Skin of body (tissue), 2 donors: ENCODE measurements around the gene NBPF26. TPM values are rescaled to one million over a fixed set of nuclear protein-coding genes. Genes with fewer than 3 reads are reported as not detected.
"Not testable (repeated sequence)": the region's sequence is repeated elsewhere in the genome, so short reads cannot be mapped to it uniquely, and the experiment has no call there.

Source experiments
- DNase-seq: peaks from one replicate; lab custom pipeline; 2025; lab: John Stamatoyannopoulos, UW
- total RNA-seq: library from RNA; depleted of rRNA; stranded (reverse); fragments of >200 nt; gene quantifications from one replicate; pipeline ENCODE4 v1.2.3, GENCODE V29; 2014

Gene NBPF26
- total RNA-seq, result 62.6 TPM

DNA sequence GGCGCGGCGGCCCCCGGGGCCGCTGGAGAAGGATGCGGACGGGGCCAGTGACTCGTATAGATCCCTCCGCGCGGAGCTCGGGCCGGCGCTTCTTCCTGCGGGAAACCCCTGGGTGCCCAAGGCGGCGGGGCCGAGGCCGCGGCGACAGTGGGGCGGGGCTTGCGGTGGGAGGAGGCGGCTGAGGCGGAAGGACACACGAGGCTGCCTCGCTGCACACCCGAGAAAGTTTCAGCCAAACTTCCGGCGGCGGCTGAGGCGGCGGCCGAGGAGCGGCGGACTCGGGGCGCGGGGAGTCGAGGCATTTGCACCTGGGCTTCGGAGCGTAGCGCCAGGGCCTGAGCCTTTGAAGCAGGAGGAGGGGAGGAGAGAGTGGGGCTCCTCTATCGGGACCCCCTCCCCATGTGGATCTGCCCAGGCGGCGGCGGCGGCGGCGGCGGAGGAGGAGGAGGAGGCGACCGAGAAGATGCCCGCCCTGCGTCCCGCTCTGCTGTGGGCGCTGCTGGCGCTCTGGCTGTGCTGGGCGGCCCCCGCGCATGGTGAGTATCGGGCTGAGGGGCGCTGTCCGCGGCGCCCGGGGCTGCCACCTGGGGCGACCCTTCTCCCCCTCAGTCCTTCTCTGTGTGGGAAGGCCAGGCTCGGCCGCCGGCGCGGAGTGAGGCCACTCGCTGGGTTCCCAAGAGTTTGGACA, at the start of gene NBPF26:
Gene NBPF26 (plus strand): TSS at position 231 of the 688 bp plus-strand sequence.
- not testable (repeated sequence) for DNase-seq

DNA sequence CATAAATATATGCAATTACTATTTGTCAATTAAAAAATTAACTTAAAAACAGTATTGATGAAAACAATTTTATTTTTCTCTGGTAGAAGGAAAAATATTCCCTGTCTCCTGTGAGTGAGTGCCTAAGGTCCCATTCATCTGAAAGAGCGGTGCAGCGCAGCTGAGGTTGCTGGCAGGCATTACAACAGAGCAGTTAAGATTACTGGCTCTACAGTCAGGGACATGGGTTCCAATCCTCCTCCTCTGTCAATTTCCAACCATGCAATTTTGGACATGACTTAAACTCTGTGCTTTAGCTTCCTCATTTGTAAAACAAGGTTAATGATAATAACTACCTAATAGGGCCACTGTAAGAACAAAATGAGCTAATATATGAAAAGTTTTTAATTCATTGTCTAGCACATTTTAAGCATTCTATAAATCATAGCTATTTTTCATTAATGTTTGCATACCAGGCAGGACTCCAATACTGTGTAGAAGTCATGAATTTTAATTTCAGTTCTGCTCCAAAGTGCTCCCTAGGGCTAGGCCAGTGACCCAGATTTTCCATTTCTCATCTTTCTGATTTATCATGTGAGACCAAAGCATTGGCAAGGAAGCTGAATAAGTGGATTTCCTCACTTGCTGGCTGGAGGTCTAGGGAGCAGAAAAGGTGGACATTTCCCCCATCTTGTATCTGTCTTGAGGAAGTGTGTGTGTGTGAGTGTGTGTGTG, 43.5 kb upstream of the NBPF26 start:
- DNase-seq, result not testable (repeated sequence)

DNA sequence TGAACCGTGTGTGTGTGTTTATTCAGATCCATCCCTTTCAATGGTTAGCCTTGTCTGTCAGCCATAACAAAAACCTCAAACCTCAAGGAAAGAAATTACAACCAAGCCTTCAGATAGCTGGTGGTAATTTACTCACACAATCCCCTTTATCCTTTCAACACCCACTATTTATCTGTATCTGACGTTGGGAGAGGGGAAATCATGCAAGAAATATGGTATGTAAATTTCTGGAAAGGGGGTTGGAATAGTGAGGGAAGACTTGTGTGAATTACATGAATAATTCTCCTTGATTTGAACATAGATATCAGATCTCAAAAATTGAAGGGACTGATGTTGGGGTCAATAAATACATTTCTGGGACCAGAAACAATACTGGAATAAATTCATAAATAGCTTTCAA, 42.8 kb upstream of the NBPF26 start:
- DNase-seq, result not testable (repeated sequence)

DNA sequence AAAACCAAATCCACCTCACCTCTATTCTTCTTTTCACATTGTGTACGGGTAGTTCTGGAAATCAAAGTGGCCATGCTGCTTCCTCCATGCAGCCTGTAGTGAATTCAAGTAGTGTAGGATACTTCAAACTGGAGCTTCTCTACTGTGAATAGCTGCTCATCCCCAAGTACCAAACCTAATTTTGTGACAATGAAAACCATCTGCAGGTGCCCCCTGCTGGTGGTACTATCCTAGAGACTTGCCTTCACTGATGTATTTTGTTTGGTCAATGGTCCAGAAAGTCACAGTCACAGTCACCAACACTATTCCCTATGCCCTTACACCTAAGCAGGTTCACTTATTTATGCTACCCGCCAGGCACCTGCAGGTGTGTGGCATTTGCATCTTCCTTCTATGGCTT, 39.3 kb upstream of the NBPF26 start:
- not testable (repeated sequence) for DNase-seq

DNA sequence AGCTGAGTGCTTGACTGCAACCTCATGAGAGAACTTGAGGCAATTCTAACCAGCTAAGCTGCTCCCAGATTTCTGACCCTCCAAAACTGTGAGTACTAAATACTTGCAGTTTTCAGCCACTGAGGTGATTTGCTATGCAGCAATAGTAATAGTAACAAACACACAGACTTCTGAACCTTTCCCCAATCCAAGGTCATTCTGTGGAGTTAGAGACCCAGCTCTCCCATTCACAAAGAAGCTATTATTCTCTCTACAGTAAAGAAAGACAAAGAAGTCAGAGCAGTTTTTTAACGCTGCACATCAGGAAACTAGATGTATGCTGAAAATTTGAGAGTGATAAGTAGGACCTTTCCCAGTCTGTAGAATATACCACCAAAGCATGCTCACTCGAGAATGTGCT, 38.1 kb upstream of the NBPF26 start:
- DNase-seq, result not testable (repeated sequence)

DNA sequence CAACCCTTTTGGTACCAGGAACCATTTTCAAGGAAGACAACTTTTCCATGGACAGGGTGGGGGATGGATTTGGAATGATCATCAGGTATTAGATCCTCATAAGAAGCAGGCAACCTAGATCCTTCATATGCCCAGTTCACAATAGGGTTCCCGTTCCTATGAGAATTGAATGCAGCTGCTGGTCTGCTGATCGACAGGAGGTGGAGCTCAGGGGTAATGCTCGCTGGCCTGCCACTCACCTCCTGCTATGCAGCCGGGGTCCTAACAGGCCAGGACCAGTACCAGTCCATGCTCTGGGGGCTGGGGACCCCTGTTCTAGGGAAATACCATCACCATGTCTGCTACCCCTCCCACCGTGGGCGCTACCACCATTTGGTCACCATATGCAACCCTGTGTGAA, 36.5 kb upstream of the NBPF26 start:
- DNase-seq, result not testable (repeated sequence)

DNA sequence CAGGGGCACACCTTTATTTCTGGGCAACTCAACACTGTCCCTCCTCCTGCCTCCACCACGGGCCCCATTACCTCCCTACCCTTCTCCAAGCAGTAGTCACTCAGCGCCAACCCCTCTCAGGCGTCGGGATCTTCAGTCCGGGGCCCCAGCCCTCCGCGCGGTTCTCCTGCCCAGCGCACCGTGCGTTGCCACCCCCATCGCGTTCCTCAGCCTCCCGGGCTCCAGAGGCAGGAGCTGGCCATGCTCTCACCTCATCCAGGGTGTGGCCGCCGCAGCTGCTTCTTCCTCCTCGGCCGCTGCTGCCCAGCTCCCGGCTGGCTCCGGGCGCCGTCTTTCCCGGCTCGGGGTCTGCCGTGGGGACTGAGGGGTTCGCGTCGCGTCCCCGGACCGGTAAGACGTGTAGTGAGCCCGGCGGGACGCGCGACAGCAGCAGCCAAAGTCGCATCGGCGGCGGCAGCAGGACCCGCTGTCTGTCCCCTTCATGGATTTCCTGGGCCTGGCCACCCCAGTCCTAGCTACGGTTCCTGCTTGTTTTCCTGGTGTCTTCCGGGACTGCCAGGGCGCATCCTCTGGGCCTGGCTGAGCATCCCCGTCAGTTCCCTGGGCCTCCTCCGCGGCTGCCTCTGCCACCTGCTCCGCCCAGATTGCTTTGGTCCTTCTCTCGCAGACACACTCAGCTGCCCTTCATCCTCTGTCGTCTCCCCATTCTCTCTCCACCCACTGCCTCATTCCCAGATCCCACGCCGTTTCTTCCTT, 22.8 kb upstream of the NBPF26 start:
- not testable (repeated sequence) for DNase-seq

DNA sequence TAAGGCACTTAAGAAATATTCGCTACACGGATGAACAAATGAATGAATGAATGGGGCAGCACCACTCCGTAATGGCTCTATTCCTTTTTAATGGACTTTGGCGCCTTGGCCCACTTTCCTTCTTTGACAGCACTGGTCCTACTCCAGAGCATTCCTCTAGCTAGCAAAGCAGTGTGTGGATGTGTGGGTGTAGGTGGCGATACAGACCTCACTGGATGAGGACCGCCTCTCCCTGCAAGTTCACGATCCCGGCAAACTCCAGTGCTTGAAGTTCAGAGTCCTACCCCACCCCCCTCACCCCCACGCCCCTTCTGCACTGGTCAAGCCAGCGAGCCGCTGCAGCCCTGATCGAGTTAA, 409 bp upstream of the NBPF26 start:
- DNase-seq, result not testable (repeated sequence)

DNA sequence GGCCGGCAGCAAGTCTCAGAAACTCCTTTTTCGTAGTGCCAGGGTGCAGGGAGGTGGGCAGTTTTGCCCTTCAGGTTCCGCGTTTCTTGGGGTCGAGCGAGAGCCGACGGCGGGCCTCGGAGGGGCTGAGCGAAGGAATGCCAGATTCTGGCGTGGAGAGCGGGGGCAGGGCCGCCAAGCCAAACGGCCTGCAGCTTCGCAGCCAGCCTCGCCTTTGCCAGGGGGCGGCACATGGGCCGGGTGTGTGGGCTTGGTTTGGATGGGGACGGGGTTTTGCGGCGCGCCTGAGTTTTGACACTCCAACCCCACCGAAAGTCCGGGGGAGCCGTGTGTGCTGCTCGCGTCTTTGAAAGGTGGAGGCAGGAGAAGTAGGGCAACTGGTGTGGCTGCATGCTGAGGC, 762 bp downstream of the NBPF26 start:
- not testable (repeated sequence) for DNase-seq

DNA sequence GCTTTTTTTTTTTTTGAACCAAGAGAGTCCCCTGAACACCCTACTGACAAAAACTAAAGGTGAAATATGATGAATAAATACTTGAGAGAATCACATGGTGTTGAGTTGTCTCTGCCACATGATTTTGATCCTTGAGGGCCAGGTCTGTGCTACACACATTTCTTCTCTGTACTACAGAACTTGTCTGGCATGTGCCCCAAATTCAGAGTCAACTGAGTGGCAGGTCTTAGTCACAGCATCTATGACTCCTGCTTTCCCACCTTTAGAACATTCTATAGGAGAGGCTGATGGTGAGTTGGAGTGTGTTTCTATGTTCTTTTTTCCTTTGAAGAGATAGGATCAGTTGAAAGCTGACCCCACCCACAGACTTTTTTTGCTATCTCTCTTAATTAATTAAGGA, 5.1 kb downstream of the NBPF26 start:
- not testable (repeated sequence) for DNase-seq

DNA sequence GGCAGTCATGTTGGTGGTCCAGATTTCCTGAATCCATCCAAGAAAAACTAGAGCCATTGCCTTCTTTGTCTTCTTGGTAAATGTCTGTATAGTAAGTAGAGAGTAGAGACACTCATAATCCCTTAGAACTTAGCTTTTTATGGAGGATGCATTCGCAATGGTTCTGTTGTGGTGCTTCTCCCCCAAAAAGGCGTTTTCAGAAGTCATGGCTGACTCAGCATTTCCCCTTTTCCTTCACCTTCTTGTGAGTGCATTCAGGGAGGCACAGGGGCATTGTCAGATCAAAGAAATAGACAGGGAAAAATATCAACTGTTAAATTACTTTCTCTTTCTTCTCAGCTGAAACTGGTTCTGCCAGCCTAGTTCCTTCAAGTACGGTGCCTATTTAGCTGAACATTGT, 45.3 kb downstream of the NBPF26 start:
- not testable (repeated sequence) for DNase-seq

DNA sequence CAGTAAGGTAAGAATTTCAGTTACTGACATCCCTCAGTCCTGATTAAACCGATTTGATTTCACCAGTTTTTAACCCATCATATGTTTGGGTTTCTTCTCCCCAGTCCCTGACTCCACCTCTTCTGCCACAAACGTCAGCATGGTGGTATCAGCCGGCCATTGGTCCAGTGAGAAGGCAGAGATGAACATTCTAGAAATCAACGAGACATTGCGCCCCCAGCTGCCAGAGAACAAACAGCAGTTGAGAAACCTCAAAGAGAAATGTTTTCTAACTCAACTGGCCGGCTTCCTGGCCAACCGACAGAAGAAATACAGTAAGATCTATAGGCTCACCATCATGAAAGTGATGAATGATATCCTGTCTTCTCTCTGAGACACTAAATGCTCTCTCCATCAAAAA, 81.7 kb downstream of the NBPF26 start:
- not testable (repeated sequence) for DNase-seq

DNA sequence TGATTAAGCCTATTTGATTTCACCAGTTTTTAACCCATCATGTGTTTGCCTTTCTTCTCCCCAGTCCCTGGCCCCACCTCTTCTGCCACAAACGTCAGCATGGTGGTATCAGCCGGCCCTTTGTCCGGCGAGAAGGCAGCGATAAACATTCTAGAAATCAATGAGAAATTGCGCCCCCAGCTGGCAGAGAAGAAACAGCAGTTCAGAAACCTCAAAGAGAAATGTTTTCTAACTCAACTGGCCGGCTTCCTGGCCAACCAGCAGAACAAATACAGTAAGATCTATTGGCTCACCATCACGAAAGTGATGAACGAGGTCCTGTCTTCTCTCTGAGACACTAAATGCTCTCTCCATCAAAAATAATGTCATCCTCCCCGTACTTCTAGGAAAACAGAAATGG, 88.1 kb downstream of the NBPF26 start:
- DNase-seq, result not testable (repeated sequence)

DNA sequence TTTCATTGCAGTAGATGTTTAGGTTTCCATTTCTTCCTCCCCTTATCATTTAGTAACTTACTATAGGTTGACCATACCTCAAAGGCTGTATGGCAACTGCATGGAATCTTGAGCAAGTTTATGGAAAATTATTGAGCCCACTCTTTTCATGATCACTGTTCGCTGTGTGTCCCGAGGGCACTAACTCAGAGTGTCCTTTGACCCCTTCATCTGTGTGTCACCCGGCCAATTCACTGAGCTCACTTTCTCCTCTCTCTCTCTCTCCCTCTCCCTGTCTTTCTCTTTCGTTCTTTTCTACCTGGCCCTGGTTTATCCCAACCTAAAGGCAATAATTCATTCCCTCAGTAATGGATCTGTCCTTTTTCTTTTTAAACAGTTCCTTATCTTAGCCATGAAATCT, 101.3 kb downstream of the NBPF26 start:
- not testable (repeated sequence) for DNase-seq

DNA sequence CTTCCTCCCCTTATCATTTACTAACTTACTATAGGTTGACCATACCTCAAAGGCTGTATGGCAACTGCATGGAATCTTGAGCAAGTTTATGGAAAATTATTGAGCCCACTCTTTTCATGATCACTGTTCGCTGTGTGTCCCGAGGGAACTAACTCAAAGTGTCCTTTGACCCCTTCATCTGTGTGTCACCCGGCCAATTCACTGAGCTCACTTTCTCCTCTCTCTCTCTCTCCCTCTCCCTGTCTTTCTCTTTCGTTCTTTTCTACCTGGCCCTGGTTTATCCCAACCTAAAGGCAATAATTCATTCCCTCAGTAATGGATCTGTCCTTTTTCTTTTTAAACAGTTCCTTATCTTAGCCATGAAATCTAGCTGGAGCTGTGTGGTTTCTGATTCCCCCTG, 102.9 kb downstream of the NBPF26 start:
- not testable (repeated sequence) for DNase-seq

DNA sequence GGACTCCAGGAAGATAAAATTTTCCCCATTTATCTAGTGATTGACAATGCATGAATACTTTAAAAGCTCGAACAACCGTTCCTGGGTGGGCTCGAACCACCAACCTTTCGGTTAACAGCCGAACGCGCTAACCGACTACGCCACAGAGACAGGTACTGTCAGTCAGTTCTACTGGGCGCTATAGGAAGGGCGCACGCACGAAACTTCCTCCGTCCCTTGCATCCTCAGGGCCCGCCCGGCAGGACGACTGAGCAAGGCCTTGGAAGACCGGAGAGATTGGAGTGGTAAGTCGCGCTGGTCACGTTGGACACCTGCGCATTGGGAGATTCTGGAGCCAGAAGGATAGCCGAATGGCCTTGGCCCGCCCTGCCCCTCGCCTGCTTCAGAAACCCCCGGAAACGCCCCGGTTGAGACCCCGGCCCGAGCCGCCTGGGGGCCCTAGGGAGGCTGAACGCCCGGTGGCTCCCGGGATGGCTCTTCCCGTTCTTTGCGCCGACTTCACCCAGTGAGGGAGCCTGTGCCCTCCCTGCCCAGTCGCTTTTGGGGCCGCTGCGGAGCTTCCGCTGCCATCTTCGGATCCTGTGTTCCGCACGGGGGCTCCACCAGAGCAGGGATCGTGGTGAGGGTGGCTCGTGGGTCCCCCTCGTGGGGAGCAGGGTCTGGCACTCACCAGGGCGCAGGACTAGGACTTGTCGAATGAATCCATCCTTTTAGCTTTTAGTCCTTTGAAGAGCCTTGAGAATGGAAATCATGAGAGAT, 120.6 kb downstream of the NBPF26 start:
- DNase-seq, result not testable (repeated sequence)

DNA sequence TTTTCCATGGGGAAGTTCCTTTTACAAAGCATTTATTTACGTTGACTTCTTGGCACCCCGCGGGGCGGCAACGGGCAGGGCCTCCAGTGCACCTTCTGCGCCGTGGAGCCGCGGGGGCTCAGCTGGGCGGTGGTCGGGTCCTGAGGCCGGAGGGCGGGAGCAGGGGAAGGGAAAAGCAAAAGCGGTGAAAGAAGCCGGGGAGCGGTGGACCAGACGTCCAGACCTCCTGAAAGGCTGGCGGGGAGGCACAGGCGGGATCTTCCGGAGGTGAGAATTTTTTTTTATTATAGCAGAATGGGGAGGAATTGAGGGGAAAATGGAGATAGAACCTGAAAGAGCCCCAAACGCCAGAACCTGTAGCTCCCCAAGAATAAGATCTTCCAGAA, 121.2 kb downstream of the NBPF26 start:
- DNase-seq, result not testable (repeated sequence)

DNA sequence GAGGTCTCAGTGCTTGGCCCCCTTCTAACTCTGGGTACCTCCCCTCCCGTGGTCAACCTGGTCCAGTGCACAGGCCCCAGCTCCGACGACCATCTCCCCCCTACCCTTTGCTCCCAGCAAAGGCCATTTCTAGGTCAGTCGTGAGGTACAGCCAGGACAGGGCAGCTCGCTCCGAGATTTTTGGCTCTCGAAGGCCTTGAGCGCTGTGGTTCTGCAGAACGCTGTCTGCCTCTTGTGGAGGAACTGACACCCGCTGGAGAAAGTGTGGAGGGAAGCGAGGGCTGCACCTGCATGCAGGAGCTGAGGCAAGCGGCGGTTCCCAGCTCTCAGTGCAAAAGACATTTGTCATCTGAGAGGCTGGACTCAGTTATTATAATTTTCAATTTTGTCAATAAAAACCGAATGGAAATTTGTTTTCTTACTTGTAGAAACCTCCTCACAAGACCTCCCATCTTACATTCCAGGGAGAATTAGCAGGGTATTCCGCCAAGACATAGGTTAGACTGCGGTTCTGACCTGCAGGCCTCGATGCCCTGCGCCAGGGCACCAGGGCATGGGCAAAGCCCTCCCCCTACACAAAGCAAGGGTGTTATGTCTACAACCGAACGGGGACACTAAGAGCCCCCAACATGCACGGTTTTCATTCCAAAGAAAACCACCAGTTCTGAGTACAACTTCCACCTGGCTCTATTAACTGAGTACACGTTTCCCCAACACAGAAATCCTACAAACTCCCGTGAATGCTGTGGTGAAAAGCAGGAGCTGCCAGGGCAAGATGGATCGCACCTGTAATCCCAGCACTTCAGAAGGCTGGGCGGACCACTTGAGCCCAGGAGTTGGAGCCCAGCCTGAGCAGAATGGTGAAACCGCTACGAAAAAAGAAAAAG, 125.9 kb downstream of the NBPF26 start:
- DNase-seq, result not testable (repeated sequence)

DNA sequence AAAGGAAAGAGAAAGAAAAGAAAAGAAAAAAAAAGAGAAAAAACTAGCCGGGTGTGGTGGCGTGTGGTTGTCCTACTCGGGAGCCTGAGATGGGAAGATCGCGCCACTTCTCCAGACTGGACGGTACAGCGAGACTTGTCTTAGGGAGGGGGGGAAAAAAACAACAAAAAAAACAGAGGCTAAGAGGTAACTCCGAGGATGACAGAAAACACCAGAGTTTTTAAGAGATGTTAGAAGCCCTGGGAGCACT, 126.5 kb downstream of the NBPF26 start:
- not testable (repeated sequence) for DNase-seq

DNA sequence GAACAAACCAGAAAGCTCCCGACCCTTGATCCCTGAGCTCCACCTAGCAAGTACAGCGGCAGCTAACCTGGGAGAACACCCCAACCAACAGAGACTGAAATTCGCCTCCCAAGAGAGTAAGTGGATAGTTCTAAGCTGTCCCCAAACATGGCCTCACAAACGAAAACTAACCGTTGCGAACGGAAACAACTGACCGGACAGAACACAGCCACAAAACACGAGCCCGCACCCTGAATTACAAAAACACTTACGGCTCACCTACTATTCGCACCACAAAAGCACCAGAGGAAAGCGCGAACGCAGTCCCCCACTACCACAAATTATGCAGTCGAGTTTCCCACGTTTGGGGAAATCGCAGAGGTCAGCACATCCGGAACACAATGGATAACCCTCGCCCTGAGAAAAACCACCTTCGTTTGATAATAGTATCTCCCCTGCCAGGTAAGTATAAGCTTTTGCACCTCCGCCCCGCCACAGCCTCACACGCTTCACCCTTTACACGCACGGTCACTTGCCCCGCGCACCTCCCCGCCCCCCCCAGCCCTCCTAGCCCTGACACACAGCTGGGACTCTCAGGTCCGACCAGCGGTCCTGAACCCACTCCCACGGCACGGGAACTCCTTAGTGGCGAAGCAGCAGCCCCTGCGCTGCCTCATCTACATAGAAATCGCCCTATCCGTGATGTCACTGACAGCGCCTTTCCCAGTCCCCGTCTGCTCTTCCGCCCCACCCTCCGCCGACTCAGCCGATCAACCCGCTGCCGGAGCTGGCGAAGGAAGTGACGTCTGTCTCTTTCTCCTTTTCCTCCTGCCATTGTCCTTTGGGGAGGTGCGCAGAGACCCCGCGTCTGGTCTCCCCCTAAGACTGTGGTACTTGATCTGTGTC, 127.0 kb downstream of the NBPF26 start:
- peak; percentile 65 for DNase-seq
